Fibroblast of peridontal ligament (primary cell): ENCODE measurements around the gene C19orf47.
A peak's percentile ranks its signal among the peaks of the same experiment; 100 is the strongest.

Source experiments
- DNase-seq: peaks from one replicate; pipeline ENCODE4 v3.0.0-alpha.2; 2010; ENCODE audit errors: extremely low read depth

The C19orf47 gene, protein sequence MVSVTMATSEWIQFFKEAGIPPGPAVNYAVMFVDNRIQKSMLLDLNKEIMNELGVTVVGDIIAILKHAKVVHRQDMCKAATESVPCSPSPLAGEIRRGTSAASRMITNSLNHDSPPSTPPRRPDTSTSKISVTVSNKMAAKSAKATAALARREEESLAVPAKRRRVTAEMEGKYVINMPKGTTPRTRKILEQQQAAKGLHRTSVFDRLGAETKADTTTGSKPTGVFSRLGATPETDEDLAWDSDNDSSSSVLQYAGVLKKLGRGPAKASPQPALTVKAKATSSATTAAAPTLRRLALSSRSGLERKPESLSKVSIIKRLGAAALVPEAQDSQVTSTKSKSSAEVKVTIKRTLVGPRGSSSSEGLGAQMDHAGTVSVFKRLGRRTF

DNA sequence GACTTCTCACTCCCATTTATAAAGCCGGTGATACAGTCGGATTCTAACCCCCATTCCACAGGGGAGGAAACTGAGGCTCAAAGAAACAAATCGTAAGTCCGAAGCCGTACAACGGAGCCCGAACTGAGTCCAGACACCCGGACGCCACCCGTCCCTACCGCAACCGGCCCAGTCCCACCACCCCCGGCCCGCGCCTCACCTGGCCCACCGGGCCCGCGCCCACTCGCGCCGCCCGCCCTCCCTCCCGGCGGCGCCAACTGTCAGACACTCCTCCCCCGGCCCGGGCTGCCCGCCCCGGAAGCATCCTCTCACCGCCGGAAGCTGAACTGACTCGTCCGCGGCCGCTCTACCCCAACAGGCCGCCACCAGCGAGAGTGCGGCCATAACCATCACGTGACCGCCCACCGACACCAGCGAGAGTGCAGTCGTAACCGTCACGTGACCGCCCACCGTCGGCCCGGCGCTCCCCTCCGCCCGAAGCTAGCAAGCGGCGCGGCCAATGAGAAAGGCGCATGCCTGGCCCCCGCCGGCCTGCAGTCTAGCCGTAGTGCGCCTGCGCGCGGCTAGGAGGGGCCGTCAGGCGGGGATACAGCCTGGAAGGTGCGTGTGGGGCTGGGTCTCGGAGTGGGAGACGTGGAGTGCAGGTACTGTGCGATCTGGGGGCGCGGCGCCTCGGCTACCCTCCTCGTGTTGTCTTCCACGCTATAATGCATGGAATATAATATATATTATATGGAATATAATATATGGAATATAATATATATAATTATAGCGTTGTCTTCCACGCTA, at the start of gene C19orf47, which contains the start of gene PLD3:
TSS of gene C19orf47 (minus strand) at position 273 of the 789 bp plus-strand sequence. CDS start 6,540 bp downstream, outside the sequence.
TSS of gene PLD3 (plus strand) at position 571 of the 789 bp plus-strand sequence. CDS start 17,789 bp downstream, outside the sequence.
- DNase-seq, result peak; percentile 98

DNA sequence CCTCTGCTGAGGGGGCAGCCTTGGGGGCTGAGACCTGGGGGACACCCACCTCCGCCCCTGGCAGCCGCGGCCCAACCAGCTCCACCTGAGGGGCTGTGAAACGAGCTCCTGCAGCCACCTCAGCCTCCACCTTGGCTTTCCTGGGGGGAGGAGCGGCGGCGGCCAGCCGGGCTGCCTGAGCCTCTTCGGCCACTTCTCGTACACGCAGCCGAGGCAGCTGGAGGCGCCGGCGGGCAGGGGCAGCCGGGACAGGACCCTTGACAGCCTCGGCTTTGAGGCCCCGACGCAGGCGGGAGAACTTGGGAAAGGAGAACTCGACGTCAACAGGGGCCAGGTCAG, 49.3 kb upstream of the C19orf47 start:
- no peak for DNase-seq

DNA sequence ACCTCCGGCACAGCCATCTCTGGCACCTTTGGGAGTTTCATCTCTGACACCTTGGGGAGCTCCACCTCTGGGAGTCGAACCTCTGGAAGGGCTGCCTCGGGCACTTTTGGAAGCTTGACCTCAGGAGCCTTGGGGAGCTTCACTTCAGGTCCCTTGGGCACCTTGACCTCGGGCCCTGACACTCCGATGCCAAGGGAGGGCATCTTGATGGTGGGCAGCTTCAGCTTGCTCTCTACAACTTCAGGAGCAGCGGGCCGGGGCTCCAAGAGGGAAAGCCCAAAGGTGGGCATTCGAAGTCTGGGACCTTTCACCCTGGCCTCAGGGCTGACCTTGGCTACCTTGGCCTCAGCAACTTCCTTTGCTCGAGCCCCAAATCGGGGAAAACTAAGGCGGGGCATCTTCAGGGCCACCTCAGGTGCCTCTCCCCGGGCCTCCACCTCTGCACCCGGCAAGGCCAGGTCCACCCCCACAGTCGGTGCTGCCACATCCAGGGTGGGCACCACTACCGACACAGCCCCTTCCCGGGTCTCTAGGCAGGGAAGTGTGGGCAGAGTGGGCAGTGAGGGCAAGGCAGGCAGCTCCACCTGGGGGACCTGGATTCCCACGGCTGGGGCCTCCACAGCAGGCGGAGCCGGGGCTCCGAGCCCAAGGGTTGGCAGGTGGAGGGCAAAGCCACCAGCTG, 48.8 kb upstream of the C19orf47 start:
- no peak for DNase-seq

DNA sequence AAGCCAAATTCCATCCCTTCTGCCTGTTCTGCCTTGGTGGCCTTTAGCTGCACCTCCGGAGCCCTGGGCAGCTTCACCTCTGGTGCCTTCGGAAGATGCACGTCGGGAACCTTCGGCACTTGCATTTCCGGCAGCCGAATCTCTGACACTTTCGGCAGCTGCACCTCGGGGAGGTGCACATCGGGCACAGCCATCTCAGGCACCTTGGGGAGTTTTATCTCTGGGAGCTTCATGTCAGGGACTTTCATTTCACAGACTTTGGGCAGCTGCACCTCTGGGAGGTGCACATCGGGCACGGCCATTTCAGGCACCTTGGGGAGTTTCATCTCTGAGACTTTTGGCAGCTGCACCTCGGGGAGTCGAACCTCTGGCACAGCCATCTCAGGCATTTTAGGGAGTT, 47.8 kb upstream of the C19orf47 start:
- no peak for DNase-seq

DNA sequence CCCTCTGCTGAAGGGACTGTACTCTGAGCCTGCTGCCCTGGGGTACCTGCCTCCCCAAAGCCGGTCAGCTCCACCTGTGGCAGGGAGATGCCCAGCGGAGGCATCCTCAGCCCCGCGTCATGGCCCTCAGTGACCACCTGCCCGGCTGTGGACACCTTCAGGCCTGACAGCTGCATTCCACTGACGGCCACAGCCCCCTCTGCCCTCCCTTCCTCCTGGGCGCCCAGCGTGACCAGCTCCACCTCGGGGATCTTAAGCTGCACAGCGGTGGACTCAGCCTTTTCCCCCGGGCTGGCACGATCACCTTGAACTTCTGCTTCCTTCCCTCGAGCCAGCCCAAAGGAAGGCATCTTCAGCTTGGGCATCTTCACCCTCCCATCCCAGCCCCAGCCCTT, 46.6 kb upstream of the C19orf47 start:
- DNase-seq, result no peak

DNA sequence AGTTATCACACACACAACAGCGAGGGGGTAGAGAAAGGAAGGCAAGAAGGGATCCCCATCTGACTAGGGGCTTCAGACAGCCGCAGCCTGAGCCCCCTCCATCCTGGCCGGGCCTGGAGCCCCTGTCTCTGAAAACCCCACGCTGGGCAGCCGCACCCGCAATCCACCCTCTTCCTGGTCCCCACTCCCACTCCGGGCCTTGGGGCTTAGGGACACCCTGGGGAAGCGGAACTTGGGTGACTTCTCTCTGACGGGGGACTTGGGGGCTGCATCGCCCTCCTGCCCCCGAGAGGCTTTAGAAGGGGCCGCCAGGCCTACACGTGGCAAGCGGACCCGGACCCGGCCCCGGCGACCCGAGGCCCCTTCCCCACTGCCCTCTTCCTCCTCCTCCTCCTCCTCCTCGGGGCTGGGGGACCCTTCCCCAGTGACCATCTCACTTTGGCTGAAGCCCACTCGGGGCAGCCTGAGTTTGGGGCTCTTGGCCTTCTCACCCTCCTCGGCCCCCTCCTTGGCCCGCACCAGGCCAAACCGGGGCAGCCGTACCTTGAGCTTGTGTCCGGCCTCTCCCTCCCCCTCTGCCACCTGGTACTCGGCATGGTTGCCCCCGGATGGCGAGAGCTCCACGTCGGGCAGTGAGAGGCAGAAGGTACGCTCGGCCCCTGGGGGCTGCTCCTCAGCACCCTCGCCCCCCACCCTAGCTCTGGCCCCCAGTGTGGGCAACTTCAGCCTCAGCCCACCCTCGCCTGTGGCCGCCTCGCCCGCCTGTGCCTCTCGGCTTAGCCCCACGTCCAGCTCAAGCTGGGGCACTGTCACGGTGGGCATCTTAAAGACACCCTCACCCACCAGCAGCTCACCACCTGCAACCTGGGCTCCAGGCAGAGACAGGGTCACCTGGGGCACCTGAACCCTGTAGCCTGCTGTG, 46.0 kb upstream of the C19orf47 start:
- DNase-seq, result no peak

DNA sequence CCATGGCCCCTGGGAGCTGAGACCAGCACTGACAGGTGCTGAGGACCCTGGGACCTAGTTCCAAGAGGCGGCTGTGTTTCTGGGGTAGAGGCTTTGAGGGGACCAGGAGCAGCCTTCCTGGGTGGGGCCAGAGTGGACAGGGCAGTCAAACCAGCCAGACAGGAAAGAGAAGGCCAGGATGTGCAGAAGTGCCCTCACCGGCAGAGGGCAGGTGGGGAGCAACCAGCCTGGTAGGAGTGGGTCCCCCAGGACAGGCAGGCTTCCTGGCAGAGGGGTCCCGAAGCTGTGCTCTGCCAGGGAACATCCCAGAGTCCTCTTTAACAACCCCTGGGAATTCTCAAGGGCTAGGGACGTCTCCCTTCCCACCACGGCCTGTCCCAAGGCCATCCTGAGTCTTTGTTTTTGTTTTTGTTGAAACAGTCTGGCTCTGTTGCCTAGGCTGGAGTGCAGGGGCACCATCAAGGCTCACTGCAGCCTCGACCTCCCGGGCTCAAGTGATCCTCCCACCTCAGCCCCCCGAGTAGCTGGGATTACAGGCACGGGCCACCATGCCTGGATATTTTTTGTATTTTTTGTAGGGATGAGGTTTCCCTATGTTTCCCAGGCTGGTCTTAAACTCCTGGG, 44.8 kb upstream of the C19orf47 start:
- no peak for DNase-seq

DNA sequence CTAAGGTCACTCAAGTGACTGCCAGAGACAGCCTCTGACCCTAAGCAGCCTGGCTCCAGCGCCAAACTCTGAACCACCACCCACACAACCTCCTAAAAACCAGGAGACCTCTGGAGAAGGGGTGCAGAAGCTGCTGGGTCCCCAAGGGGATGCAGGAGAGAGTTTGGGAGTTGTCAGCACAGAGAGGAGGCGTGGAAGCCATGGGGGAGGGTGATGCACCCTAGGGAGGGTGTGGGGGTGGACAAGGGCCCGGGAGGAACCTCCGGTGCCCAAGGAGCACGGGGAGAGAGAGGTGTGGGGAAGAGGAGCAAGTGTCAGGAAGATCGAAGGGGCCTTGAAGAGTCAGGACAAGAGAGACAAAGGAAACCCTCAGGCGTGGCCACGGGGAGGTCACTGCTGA, 43.9 kb upstream of the C19orf47 start:
- no peak for DNase-seq

DNA sequence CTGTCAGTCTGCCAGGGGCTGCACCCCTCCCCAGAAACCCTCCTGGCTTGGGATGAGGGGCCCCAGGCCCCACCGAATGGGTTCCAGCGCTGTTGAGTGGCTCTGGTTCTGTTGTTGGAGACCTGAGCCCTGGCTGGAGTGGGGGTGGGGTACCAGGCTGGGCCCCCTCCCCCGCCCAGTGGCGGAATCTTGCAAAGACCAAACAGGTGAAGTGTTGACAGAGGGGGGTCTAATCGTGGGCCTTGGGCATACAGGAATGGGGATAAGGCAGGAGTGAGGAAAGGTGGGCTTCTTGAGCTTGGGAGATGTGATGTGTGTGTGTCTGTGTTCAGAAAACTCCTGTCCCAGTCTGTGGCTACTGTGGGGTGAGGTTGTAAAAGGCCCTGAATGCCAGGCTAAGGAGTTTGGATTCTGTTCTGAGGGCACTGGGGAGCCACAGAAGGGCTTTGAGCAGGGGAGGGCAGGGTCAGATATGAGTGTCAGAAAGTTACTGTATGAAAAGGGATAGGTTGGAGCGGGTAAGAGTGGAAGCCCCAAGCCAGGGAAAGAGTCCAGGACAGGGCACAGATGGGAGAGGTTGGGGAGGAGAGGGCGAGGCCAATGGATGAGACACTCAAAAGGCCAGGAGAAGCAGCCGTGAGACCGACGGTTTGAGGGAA, 42.0 kb upstream of the C19orf47 start, which contains the start of gene HIPK4:
TSS of gene HIPK4 (minus strand) at position 98 of the 659 bp plus-strand sequence. CDS start 279 bp downstream, outside the sequence.
- no peak for DNase-seq

DNA sequence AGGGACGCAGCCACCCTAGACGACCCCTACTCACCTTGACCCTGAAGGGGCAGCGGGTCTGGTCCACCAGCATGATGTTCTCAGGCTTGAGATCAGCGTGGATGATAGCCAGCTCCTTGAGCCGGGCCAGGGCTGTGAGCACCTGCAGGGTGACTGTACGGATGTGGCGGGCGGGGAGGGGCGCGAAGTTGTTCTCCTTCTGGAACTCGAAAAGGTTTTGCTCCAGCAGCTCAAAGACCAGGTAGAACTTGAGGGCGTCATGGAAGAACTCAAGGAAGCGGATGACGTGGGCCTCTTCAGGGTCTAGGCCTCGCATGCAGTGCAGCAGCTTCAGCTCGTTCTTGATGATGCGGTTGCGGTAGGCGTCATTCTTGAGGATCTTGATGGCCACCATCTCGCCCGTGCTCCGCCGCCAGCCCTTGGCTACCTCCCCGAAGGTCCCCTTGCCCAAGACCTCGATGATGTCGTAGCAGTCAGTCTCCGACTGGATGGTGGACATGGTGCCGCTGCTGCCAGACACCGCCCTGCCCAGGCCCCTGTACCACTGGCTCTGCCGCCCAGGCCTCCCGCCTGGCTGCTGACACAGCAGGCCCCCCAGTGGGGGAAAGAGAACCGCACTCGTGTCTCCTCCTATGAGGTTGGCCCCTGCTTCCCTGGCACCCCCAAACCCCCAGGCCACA, 41.3 kb upstream of the C19orf47 start:
- DNase-seq, result no peak

DNA sequence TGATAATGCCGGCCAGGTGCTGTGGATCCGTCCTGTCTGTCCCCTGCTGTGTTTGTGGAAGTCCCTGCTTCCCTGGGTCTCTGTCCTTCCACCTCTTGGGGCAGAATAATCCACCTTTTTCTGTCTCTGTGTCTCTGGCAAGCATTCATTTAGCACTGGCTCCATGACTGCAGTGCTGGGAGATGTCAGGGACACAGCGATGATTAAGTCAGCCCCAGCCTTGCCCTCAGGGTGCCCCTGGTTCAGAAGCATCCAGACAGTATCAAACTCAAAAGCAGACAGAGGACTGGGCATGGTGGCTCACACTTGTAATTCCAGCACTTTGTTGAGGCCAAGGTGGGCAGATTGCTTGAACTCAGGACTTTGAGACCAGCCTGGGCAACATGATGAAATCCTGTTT, 40.3 kb upstream of the C19orf47 start:
- no peak for DNase-seq

DNA sequence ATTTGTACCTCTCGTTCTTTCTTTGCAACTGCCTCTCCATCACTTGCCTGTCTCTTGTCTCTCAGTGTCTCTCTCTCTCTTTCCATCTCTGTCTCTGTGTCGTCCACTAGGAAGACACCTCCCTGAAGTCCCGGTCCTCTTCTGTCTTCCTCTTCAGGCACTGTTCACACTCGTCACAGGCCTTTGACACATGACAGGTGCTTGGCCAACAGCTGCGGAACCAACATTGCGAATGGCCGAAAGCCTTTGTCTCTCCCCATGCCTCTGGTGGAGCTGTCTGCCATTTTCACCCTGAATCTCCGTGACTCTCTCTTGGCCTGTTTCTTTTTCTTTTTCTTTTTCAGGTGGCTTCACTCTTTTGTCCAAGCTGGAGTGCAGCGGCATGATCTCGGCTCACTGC, 39.0 kb upstream of the C19orf47 start:
- no peak for DNase-seq

DNA sequence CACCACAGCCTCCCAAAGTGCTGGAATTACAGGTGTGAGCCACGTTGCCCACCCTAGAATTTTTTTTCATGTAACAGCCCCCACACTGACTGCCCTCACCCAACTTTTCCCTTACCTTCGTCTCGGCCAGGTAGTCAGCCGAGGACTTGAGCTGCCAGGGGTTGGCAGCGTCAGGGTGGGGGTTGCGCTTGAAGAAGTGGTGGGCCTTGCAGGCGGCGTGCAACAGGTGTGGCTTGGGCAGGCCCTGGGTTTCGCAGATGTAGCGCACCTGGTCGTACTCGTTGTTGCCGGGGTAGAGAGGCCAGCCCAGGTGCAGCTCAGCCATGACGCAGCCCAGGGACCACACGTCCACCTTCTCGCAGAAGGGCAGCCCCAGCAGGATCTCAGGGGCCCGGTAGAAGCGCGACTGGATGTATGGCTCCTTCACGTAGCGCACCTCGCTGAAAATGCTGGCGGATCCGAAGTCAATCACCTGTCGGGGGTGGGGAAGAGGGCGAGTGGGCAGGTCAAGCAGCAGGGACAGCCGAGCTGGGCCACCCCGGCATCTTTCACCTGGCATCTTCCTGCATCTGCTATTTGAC, 35.6 kb upstream of the C19orf47 start:
- no peak for DNase-seq

DNA sequence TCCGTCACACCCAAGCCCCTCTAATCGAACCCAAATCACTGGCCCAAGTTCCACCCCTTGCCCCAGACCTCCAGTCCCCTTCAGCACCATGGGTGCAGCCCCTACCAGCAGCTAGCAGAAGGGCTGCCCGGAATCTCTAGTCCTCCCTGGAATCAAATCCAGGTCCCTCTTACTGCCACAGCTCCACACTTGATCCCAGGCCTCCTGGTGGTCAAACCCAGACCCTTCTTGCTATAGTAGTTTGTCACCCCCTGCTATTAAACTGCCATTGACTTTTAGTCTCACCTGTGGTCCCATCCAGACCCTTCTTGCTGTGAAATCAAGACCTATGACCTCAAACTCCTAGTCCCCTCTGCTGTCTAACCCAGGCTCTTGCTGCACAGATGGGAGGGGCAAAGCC, 33.1 kb upstream of the C19orf47 start:
- DNase-seq, result no peak

DNA sequence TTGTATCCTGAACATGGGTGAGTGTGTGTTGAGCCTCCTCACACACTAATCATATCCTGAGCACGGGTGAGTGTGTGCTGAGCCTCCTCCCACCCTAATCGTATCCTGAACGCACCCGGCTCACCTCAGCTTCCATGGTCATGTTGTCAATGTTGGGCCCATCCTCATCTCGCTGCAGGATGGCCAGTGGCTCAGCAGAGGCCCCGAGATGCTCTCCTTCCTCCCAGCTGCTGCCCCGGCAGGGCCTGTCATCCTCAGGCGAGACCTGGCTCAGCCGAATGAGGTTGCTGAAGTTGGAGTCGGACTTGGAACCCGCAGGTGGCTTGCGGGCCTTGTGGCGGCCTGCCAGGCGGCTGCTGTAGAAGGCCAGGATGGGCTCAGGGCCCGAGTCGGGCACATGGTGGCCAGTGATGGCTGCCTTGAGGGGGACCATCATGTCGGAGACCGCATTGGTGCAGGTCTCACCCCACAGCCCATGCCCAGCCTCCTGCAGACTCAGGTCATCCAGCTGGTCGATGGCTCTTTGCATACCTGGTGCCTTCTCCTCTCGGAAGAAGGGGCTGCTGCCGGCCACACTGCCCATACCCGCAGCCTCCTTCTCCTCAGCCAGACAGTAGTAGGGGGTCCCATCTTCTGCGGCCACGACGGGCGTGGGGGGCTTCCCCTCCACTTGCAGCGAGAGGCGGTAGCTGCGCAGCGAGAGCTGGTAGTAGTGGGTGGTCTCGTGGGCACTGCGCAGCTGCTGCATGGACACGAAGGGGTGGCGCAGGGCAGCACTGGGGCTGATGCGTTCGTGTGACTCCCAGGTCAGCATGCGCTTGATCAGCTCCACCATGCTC, 32.2 kb upstream of the C19orf47 start:
- no peak for DNase-seq

DNA sequence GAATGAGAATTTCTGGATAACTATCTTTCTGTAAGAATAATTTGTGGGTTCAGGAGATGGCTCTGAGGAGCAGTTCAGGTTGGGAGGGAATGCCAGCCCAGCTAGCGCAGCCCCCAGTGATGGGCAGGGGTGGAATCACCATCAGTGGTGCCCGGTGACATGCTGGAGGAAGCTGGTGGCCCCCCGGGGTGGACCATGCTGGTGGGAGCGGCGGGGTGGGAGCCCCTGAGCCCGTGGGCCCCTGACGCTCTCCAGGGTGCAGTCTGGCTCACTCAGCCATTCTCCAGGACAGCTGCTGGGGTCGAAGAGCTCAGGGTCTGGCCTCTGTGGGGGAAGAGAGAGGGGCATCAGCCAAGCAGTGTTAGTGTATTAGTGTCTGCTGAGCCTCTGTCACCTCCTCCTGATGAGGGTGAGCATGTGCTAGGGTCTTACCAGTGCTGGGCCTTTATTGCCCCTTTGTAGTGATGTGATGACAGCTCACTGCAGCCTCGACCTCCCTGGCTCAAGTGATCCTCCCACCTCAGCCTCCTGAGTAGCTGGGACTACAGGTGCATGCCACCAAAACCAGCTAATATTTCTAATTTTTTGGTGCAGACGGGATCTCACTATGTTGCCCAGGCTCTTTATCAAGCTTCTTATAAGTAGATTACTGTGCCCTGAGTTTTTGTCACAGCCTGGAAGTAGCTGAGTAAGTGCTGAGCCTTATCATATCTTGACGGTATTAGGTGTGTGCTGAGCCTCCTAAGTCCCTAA, 31.4 kb upstream of the C19orf47 start:
- no peak for DNase-seq

DNA sequence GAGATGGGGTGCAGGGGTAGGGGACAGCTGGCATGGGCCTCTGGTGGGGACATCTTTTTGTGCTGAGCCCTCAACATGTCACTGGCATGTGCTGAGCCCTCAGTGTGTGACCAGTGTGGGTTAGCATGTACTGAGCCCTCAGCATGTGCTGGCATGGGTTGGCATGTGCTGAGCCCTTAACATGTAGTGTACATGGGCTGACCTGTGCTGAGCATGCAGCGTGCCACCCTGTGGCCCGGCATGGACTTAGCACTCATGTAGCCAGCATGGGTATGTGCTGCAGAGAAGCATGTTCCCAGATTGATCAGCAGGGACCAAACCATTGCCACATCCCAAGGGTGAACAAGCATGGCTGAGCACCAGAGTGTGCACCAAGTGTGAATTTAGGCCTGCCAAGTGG, 30.3 kb upstream of the C19orf47 start:
- DNase-seq, result no peak
